ENCODE results near the gene PRIMPOL.
A peak's percentile ranks its signal among the peaks of the same experiment; 100 is the strongest.
"Not testable (repeated sequence)": the region's sequence is repeated elsewhere in the genome, so short reads cannot be mapped to it uniquely, and the experiment has no call there.

The PRIMPOL gene, protein sequence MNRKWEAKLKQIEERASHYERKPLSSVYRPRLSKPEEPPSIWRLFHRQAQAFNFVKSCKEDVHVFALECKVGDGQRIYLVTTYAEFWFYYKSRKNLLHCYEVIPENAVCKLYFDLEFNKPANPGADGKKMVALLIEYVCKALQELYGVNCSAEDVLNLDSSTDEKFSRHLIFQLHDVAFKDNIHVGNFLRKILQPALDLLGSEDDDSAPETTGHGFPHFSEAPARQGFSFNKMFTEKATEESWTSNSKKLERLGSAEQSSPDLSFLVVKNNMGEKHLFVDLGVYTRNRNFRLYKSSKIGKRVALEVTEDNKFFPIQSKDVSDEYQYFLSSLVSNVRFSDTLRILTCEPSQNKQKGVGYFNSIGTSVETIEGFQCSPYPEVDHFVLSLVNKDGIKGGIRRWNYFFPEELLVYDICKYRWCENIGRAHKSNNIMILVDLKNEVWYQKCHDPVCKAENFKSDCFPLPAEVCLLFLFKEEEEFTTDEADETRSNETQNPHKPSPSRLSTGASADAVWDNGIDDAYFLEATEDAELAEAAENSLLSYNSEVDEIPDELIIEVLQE

DNA sequence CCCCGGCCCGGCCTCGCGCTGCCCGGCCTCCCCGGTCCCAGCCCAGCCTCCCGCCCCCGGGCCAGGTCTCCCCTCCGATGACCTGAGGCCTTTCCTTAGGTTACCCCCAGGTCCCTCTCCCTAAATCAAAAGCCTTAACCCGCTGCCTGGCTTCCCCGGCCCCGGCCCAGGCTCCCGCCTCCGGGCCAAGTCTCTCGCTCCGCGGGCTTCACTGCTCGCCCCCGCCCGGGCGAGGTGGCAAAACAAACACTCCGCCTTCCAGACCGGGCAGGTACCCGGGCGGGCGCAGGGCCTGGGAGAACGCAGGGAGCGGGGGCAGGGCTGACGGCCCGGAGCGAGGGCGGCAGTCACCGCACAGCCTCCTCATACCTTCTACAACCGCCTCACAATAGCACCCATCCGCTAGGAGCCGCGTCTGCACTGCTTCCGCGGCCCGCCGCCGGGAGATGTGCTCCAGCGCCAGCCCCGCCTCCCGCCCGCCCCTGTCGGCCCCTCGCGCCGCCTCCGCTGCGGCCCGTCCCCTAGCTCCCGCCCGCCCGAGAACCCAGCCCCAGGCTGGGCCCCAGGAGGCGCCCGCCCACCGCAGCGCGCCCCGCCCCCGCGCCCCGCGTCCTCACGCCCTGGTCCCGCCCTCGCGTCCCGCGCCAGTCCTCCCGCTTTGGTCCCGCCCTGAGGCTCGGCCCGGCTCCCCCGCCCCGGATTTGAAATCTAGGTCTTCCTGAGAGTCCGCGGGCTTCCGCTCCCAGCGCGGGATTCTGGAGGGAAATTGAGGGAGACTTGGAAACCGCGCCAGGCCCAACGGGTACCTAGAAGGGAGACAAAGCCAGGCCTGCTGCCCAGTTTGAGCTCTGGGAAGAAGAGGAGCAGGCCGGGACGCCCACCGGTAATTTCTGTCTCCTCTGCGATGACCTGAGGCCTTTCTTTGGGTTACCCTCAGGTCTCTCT lies at the start of gene PRIMPOL, which contains the start of gene CASP3:
TSS of gene PRIMPOL (plus strand) at position 713 of the 945 bp plus-strand sequence. CDS start 7,403 bp downstream, outside the sequence.
TSS of gene CASP3 (minus strand) at position 422 of the 945 bp plus-strand sequence. CDS start 10,994 bp downstream, outside the sequence.
- DNase-seq: peak; percentile 71

DNA sequence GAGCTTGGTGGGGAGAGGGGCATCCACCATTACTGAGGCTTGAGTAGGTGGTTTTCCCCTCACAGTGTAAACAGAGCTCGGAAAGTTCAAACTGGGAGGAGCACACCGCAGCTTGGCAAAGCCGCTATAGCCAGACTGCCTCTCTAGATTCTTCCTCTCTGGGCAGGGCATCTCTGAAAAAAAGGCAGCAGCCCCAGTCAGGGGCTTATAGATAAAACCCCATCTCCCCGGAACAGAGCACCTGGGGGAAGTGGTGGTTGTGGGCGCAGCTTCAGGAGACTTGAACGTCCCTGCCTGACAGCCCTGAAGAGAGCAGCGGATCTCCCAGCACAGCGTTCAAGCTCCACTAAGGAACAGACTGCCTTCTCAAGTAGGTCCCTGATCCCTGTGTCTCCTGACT lies 48.6 kb upstream of the PRIMPOL start:
- not testable (repeated sequence) for DNase-seq

DNA sequence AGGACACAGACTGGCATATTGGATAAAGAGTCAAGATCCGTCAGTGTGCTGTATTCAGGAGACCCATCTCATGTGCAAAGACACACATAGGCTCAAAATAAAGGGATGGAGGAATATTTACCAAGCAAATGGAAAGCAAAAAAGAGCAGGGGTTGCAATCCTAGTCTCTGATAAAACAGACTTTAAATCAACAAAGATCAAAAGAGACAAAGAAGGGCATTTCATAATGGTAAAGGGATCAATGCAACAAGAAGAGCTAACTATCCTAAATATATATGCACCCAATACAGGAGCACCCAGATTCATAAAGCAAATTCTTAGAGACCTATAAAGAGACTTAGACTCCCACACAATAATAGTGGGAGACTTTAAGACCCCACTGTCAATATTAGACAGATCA lies 46.7 kb upstream of the PRIMPOL start:
- DNase-seq: not testable (repeated sequence)

DNA sequence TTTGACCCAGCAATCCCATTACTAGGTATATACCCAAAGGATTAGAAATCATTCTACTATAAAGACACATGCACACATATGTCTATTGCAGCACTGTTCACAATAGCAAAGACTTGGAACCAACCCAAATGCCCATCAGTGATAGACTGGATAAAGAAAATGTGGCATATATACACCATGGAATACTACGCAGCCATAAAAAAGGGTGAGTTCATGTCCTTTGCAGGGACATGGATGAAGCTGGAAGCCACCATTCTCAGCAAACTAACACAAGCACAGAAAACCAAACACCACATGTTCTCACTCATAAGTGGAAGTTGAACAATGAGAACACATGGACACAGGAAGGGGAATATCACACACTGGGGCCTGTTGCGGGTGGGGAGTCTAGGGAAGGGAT lies 42.1 kb upstream of the PRIMPOL start:
- DNase-seq: not testable (repeated sequence)

DNA sequence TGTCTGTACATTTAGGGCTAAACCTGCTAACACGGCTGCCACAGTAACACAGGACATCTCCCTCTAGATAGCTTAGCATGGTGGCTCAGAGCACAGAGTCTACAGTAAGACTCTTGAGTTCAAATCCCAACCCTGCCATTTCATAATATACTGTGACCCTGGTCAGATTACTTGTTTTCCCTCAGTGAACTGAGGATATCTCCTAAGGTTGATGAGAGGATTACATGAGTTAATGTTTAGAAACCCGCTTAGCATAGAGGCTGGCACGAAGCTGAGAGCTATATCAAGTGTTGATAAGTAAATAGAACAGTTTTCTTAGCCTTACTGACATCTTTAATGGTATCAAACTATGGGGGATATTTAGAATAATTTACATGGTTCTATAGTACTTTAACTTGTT lies 37.5 kb upstream of the PRIMPOL start:
- no peak for DNase-seq

DNA sequence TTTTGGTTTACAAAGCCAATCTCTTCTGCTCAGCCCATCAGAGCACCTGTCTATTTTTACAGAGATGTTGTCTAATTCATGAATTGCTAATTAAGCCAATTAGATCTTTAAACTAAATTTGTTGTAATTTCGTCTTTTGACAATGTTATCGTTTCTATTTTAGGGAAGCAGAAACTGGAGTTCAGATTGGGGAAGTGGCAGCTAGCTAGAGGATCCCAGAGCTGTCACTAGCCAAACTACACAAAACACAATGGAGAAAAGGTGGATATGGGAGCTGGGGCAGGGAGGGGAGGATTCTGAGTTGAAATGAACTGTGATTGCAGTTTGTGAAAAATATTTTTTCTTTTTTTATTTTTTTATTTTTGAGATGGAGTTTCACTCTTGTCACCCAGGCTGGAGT lies 36.1 kb upstream of the PRIMPOL start:
- DNase-seq: no peak

DNA sequence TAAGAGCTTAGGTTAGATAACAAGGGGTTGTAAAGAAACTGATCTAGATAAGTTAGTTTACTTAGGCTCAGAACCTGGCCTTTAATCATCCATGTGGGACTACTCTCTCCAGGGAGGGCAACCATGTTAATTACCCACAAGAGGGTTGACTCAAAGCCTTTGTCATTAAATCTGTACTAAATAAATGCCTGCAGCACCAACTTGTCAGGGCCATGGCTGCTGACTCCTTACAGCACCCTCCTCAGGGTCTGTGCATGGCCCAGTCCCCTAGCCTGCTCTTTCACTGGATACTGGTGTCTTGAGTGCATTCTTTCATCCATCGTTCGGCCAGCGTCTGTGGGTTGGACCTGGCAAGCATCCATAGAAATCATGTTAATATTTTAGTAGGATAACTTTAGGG lies 35.0 kb upstream of the PRIMPOL start:
- DNase-seq: no peak

DNA sequence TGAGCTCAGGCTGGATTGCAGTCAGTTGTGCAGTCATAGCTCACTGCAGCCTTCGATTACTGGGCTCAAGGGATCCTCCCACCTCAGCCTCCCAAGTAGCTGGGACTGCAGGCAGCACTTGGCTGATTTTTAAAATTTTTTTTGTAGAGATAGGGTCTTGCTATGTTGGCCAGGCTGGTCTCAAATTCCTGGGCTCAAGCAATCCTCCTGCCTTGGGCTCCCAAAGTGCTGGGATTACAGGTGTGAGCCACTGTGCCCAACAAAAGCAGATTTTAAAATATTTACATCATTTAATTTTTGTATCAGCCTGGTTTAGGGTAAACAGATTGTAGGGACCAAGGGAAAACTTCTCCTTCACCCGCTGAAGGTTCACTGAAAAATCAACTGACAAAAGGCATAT lies 33.4 kb upstream of the PRIMPOL start:
- DNase-seq: not testable (repeated sequence)

DNA sequence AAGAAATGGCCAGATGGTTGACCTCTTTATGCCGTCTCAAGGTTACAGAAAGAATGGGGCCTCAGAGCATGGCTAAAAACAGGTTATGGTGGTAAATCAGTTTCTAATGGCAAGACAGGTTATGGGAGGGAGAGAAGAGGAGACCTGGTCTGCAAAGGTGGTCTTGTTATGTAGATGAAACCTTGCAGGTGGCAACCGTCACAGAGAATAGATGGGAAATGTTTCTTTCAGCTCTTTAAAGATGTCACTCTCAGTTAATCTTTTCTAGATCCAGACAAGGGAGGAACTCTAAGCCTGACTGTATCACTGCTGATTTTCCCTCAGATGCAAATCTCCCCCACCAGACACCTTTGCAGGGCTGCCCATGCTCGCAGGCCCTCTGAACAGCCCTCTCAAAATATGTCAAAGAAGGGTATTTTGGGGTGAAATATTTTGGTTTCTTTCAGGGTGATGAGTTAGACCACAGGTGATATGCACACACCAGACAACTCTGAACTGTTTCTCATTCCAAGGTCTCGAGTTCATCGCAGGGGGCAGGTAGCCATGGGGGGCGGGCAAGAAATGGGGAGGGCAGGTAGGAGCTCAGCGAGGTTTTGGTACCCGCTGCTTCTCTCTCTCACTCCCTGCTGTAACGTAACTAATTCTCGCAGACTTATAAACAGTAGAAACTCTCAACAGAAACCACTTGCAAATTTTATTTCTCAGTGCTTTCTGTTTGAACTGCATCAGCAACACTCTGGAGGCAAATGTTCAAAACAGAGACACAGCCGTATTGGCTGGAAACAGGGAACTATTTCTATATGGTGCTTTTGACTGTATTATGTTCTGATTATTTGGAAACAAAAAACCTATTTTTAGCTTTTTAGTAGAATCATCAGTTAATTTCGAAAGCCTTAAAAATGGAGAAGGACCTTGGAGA lies 32.6 kb upstream of the PRIMPOL start:
- DNase-seq: no peak

DNA sequence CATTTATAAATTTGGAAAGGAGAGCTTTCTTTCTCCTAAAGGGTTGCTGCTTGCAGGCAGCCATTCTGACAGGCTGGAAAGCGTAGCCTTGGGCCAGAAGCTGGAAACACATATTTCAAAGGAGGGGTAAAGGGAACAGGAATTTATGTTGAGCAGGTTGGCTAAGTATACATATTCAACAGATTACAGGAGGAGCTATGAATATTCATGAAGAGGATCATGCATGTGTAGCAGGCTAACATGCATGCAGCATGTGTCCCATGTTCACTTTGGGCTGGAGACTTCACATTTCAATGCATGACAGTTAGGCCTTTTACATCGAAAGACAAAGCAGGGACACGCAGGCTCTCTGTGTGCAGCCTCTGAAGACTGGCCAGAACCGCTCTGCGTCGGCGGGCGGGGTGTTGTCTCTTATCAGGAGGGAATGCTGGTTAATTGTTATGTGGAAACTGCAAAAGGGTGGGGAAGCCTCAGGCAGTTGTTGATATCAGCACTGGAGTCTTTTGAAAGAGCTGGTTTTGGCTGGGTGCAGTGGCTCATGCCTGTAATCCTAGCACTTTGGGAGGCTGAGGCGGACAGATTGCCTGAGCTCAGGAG lies 31.8 kb upstream of the PRIMPOL start:
- no peak for DNase-seq

DNA sequence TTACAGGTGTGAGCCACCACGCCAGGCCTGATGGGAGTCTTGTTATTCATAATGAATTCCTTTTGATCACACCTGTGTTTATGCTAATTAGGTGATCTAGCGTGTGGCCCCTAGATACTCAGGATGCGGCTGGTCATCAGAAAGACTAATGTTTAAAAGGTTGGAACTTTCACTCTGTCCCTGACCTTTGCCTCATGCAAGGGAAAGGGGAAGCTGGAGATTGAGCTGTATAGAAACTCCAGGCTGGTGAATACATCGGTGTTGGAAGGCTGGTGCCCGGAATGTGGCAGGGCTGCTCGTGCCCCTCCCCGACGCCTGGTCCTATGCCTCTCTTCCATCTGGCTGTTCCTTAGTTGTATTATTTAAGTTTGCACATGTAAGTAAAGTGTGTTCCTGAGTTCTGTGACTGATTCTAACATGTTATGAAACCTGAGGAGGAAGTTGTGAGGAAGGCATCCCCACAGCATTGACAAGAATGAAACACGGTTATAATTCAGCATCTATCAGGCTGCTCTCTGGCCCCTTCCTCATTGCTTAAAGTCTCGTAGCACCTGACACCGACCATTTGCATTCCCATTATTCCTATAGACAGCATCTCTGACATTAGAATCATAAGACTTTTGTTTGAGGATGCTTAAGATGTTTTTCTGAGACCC lies 29.2 kb upstream of the PRIMPOL start:
- DNase-seq: no peak

DNA sequence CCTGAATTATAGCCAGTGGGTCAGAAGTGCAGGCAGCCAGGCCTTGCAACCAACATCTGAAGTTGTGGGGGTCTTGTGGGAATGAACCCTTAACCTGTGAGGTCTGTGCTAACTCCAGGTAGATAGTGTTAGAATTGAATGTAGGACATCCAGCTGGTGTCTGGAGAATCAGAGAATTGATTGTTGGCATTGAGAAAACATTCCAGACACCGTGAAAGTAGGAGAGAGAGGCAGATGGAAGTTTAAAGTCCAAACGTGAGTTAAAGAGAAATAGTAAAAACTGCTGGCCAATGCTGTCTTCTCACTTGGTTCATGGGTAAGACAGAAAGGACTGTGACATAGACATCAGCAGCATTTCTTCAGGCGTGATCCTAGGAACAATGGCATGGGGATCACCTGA lies 28.0 kb upstream of the PRIMPOL start:
- DNase-seq: no peak

DNA sequence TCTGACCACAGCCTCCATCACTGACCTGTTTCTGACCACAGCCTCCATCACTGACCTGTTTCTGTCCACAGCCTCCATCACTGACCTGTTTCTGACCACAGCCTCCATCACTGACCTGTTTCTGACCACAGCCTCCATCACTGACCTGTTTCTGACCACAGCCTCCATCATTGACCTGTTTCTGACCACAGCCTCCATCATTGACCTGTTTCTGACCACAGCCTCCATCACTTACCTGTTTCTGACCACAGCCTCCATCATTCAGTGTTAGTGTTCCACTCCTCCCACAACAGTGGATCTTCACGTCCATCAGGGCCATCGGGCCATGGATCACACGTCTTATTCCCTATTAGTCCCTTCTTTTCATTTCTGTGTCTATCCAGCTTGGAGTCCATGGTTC lies 25.0 kb upstream of the PRIMPOL start:
- DNase-seq: not testable (repeated sequence)

DNA sequence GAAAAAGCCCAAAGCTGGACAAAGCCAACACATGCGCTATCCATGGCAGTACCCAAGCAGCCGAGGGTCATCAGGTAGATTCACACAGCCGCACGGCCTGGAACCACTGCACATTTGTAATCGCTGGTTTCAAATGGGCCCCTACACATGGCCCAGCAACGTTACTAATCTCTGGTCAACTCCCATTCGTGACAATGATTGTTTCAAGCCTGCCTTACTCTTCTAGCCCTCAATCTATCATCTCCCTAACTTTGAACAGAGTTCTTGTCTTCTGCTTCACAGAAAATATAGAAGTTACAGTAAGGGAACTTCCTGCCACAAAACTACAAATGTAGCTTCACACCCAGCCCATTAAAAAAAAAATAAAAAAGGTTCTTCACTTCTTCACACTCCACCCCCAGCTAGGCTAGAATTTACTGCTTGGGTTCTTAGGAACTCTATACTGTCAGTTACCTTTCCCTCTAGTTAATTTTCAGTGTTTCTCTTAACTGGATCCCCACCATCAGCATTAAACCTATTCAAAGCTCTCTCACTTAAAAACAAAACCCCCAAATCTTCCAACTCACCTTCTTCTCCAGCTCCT lies 24.5 kb upstream of the PRIMPOL start:
- no peak for DNase-seq

DNA sequence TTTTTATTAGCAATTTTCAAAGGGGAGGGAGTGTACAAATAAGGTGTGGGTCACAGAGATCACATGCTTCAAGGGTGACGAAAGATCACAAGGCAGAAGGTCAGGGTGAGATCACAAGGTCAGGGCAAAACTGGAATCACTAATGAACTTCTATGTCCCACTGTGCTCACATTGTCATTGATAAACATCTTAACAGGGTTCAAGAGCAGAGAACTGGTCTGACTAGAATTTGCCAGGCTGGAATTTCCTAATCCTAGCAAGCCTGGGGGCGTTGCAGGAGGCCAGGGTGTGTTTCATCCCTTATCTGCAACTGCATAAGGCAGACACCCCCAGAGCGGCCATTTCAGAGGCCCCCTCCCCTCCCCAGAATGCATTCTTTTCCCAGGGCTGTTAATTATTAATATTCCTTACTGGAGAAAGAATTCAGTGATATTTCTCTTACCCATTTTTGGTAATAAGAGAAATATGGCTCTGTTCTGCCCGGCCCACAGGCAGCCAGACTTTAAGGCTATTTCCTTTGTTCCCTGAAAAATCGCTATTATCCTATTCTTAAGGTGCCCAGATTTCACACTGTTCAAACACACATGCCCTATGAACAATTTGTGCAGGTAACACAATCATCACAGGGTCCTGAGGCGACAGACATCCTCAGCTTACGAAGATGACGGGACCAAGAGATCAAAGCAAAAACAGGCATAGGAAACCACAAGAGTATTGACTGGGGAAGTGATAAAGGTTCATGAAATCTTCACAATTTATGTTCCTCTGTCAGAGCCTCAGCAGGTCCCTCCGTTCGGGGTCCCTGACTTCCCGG lies 23.5 kb upstream of the PRIMPOL start:
- DNase-seq: not testable (repeated sequence)

DNA sequence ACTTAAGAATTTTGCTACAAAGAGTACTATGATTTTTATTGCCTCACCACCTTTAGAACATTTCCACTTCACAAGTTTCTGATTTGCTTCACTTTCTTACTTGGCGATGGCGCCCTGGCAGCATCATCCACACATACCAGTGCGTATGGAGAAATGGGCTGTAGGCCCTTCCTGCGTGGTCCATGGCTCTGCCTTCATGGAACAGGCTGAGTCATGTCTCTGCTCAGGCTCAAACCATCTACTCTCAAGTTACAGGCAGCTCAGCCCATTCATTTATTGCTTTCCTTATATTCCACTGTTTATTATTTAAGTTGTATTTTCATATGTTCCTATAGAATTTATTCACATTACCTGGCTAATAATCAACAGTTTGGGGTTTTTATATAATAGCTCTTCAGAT lies 21.4 kb upstream of the PRIMPOL start:
- no peak for DNase-seq

DNA sequence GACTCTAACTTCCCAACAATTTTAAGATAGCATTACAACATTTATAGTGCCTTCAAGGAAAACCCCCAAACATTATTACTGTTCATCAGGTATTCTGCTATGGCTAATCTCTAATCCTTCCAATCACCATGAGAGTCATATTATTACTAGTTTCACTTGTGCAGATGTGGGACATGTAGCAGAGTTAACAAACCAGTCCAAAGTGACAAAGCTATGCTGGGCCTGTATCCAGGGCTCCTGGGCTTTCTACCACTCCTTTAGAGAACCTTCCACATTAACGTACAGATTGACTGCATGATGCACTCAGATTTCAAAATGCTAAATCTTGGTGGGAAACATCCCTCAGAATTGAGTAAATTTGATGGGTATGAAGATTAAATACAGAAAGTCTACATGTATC lies 16.7 kb upstream of the PRIMPOL start:
- no peak for DNase-seq

DNA sequence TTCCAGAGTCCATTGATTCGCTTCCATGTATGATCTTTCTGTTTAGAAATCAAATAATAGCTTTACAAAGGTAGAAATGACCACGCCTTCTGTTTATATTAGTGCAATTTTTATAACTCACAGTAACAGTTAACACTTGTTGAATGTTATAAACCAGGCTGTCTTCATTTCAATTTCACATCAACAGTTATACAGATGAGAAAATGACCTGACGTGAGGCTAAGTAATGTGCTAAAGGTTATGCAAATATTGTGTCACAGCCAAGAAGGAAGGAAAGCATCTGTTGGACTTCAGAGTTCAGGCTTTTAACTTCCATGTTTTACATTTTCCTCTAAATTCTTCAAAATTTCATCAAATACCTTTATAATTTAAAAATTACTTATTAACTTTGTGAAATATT lies 14.2 kb upstream of the PRIMPOL start:
- DNase-seq: no peak

DNA sequence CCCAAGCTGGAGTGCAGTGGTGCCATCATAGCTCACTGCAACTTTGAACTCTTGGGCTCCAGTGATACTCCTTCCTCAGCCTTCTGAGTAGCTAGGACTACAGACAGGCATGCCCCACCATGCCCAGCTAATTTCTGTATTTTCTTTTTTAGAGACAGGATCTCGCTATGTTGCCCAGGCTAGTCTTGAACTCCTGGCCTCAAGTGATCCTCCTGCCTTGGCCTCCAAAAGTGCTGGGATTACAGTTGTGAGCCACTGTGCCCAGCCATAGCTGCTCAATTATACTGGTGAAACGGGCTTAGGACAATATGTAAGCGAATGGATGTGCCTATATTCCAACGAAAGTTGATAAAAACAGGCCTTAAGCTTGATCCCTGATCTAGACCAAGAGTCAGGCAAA lies 13.4 kb upstream of the PRIMPOL start:
- DNase-seq: no peak

DNA sequence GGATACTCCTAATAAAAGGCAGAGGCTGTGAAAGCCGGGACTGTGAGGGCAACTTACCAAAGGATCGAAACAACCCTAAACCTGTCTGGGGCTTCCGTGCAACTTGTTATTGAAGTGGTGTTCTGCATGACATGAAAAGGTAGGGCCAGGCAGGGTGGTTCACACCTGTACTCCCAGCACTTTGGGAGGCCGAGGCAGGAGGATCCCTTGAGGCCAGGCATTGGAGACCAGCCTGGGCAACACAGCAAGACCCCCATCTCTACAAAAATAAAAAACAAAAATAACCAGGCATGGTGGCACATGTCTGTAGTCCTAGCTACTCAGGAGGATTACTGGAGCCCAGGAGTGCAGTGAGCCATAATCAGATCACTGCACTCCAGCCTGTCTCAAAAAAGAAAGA lies 12.6 kb upstream of the PRIMPOL start:
- no peak for DNase-seq
